GM19463 (cell line): ENCODE data around the gene COX6B1.
A peak's percentile ranks its signal among the peaks of the same experiment; 100 is the strongest.
"Not testable (repeated sequence)": the region's sequence is repeated elsewhere in the genome, so short reads cannot be mapped to it uniquely, and the experiment has no call there.

ENCODE experiments used
- ATAC-seq: cut with Tn5 transposase; IDR thresholded peaks from one replicate; pipeline ENCODE4 v1.9.1; 2021; ENCODE audit warnings: mild to moderate bottlenecking, moderate library complexity; ENCODE audit not compliant: unreplicated experiment

Gene COX6B1

GRCh38 chr19:35665157-35665556 is 17.0 kb downstream of the COX6B1 start:
- no peak for ATAC-seq

- ATAC-seq = no peak
Measured at GRCh38 chr19:35665604-35666003, 17.5 kb downstream of the COX6B1 start.

DNA sequence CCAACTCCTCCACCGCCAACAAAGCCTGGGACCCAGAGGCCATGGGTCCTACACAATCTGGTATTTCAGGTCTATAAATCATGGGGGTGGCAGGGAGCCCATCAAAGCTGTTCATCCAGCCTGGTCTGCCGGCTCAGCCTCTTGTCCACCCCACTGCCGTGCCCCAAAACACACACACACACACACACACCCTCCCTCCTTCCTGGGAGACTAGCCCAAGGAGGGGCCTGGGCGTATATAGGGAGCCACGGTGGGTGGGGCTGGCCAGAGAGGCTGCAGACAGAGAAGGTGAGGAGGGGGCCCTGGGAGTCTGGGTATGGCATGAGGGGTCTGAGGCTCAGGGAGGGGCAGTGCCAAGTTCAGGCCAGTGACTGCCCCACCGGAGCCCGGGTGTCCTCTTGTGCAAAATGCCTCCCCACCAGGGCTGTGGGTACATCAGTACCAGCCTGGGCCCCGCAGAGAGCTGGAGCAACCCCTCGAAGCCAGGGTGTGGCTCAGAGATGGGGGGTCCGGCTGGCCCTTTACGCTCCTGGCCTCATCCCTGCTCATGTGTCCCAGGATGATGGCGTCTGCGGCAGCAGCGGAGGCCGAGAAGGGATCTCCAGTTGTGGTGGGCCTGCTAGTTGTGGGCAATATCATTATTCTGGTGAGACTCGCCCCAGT is 18.3 kb downstream of the COX6B1 start, which contains the start of gene UPK1A:
Gene UPK1A, plus strand, starts transcription at position 267 of the 663 bp plus-strand sequence. Its CDS starts 296 bp downstream, at position 563.
- no peak for ATAC-seq

DNA sequence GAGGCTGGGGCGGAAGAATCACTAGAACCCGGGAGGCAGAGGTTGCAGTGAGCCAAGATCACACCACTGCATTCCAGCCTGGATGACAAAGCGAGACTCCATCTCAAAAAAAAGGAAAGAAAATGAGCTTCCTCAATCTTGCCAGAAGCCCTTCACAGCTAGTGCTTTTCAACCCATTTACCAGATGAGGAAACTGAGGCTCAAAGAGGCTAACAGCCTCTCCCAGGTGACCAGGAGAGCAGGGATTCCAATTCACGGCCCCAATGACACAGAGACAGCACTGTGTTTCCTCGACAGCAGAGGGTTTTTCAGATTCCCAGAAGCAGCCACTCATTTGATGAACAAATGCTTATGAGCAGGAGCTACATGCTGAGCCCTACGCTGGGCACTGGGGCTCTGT is 21.4 kb downstream of the COX6B1 start:
- ATAC-seq = no peak

GRCh38 chr19:35669974-35670373 is 21.9 kb downstream of the COX6B1 start:
- ATAC-seq = no peak

GRCh38 chr19:35670686-35671085 is 22.6 kb downstream of the COX6B1 start:
- no peak for ATAC-seq

DNA sequence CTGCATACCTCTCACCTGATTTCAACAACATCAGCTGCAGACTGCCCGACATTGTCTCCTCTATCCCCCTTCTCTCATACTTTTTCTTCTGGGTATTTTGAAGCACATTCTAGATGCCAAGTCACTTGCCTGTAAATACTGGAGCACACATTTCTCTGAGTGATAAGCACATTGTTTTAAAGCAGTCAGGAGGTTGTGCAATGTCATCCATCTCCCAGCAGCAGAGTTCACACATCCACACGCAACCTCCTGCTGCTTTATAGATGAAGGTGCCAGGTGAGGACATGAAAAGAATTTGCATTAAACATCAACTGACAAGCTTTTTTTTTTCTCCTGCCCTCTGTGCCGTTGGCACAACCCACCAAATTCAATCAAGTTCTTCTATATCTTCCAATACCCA is 23.7 kb downstream of the COX6B1 start:
- no peak for ATAC-seq

DNA sequence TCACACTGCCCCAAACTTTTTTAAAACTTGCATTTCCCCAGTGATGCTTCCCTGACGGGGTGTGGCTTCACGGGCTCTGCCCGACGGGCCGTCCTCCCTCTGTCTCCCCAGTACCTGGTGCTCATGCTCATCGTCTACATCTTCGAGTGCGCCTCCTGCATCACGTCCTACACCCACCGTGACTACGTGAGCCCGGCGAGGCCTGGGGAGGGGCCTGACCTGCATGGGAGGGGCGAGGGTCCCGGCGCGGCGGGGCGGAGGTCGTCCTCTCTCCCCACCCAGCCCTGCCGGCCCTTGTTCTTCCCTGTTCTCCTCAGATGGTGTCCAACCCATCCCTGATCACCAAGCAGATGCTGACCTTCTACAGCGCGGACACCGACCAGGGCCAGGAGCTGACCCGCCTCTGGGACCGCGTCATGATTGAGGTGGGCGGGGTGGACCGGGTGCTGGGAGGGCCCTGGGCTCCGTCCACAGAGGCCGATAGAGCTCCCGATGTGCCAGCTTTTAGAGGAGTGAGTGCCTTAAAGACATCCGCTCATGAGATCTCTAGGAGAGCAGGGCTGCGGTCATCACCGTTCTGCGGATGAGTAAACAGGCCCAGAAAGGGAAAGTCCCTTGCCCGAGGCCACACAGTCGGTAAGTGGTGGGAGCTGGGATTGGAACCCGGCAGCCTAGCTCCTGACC is 25.1 kb downstream of the COX6B1 start:
- no peak for ATAC-seq

GRCh38 chr19:35675589-35676140 is 27.5 kb downstream of the COX6B1 start:
- ATAC-seq = no peak

DNA sequence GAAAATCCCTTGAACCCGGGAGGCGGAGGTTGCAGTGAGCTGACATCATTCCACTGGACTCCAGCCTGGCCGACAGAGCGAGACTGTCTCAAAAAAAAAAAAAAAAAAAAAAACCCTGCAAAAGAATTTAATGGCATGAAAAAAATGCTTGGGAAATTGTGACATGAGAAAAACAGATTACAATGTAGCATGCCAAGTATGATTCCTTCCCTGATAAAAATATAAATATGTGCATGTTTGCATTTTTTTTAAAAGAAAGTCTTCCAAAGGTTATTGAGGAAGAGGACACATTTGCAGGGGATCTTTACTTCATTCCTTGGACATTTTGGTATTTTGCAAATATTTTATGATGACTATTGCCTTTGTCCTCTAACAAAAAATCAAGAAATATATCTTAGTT is 41.7 kb downstream of the COX6B1 start:
- no peak for ATAC-seq

DNA sequence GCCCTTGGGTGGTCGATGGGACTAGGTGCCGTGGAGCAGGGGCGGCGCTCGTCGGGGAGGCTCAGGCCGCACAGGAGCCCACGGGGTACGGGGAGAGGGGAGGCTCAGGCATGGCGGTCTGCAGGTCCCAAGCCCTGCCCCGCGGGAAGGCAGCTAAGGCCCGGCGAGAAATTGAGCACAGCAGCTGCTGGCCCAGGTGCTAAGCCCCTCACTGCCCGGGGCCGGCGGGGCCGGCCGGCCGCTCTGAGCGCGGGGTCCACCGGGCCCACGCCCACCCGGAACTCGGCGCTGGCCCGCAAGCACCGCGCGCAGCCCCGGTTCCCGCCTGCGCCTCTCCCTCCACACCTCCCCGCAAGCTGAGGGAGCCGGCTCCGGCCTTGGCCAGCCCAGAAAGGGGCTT is 43.0 kb downstream of the COX6B1 start:
- not testable (repeated sequence) for ATAC-seq

DNA sequence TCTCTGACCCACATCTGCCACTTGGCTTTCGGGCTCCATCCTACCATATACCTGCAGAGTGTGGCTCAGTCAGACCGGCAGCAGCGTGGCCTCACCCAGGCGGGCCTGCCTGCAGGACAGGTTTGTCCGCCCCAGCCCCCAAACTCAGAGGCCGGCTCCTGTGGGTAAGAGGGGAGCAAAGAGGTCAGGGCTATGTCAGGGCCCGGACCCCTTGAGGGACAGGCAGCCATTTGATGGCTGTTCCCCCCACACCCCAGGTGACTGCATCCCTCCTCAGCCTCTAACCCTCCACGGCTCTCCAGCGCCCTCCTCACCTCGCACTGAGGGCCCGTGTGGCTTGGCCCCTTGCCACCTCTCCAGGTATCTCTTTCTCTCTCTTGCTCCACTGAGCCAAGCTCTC is 43.9 kb downstream of the COX6B1 start:
- ATAC-seq = no peak

GRCh38 chr19:35693422-35693821 is 45.3 kb downstream of the COX6B1 start:
- no peak for ATAC-seq

GRCh38 chr19:35693835-35694599 is 45.9 kb downstream of the COX6B1 start:
- ATAC-seq = peak; percentile 69

DNA sequence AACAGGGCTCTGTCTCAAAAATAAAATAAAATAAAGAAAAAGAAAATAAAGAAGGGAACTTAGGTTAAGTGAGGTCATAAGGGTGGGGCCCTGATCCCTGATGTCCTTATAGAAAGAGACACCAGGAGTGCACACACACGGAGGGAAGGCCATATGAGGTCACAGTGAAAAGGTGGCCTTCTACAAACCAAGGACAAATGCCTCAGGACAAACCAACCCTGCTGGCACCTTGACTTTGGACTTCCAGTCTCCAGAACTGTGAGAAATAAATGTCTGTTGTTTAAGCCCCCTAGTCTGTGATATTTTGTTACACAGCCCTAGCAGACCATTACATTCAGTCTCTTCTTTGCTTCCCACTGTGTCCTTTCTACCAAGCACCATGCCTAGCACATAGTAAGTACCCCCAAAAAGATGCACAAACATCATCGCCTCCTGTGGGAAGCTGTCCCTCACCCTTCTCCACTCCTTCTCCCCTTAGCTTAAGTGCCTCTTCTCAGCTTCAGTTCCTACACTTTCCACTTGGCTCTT is 47.8 kb downstream of the COX6B1 start:
- no peak for ATAC-seq

DNA sequence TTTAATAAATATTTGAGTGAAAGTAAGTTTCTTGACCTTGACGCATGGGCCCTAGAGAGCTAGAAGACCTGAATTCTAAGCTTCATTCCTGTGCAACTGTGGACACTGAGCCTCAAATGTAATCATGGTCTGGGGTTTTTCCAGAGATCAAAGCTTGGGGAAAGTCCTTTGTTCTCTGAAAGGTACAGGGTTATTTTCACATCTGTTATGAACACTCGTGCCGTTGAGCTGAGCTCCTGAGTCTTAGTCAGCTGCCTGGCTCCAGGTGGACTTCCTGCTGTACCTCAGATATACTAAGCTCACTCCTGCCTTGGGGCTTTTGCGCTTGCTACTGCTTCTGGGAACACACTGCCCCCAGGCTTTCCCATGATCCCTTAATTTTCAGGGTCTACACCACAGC is 48.7 kb downstream of the COX6B1 start:
- no peak for ATAC-seq

DNA sequence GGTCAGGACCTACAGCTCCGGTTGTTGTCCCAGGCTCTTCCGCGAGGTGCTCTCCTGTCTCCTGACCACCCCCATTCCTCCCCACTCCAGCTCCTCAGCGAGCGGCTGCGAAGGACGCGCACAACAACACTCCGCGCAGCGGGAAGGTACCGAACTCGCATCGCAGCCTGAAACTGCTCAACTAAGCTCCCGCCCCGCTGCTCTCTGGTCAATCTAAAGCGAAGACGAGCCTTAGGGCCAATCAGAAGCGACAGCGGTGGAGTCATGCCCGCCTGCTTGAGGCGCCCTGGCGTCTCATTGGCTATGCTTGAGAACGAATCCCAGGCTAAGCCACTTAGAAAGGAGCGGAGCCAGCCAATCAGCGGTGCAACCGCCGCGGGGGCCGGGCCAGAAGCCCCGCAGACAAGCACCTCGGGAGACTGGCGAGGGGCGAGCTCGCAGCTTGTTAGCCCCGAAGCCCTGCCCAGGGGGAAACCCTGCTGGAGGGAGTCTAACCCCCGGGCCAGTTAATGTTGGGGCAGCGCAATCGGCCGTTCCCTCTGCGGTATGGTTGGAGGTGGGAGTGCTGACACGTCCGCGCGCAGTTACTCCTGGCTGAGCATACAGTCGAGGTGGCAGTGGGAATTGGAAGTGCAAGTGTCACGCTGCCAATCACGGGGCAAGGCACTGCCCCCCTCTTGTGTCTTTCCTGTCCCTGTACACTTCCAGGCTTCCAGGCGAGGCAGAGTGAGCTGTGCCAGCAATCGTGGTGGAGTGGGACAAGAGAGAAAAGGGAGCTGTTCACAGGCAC is 54.3 kb downstream of the COX6B1 start:
- peak; percentile 96 for ATAC-seq

GRCh38 chr19:35703343-35703742 is 55.2 kb downstream of the COX6B1 start:
- ATAC-seq = no peak

DNA sequence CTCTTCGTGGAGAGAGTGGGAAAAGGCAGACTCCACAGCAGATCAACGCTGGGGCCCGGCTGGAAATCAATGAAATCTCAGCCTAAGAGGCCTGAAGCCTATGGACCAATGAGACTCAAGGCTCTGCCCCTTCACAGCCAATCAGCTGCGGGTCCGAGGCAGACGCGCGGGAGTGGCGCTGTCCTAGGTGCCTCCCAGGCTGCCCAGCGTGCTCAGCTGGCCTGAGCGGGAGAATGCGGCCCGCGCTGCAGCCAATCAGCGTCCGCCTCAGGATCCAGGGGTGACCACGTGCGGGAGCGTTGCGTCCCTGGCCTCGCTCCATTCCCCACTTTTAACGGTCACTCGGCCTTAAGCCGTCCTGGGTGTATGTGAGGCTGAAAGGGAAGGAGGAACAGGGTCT is 56.1 kb downstream of the COX6B1 start, which contains the start of gene ZBTB32:
Gene ZBTB32, plus strand, starts transcription at position 341 of the 400 bp plus-strand sequence. CDS start 10,069 bp downstream, outside the sequence.
- no peak for ATAC-seq
